GM19238 (cell line): ENCODE data around the gene SIX6.
"Not testable (repeated sequence)": the region's sequence is repeated elsewhere in the genome, so short reads cannot be mapped to it uniquely, and the experiment has no call there.

Experiments used
- DNase-seq: peaks from one replicate; pipeline ENCODE4 v3.0.0; 2011; ENCODE audit warnings: low spot score; ENCODE audit not compliant: insufficient read length

SIX6 gene

GRCh38 chr14:60508707-60509437 is at the start of gene SIX6:
TSS of gene SIX6 (plus strand) at chr14:60509146. CDS start at chr14:60509399, 253 bp downstream.
- DNase-seq = no peak

DNA sequence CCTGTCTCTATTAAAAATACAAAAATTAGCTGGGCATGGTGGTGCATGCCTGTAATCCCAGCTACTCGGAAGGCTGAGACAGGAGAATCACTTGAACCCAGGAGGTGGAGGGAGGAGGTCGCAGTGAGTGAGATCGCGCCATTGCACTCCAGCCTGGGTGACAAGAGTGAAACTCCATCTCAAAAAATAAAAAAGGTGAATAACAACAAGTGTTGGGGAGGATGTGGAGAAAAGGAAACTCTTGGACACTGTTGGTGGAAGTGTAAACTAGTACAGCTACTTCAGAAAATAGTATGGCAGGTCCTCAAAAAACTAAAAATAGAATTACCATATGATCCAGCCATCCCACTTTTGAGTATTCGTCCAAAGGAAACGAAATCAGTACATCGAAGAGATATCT is 28.7 kb upstream of the SIX6 start:
- DNase-seq = not testable (repeated sequence)

DNA sequence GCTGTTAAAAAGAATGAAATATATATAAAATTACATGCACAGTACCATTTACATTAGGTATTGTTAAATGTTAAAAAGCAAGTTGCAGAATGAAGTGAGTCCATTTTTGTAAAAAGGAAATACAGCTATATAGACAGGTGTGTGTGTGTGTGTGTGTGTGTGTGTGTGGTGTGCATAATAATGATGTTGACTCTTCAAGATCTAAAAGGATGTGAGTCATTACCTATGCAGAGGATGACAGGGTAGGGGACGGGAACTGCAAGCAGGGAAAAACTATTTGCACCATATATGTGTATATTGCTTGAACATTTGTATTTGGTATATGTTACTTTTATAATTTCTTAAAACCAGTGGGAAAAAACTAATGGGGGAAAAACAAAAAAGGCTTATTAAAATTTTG is 26.2 kb upstream of the SIX6 start:
- DNase-seq = no peak

GRCh38 chr14:60485057-60485597 is 23.8 kb upstream of the SIX6 start:
- no peak for DNase-seq

- no peak for DNase-seq
Measured at GRCh38 chr14:60485598-60486251, 23.2 kb upstream of the SIX6 start, which contains the start of gene C14orf39. TSS of gene C14orf39 (minus strand) at chr14:60486063. CDS start at chr14:60485078, 985 bp downstream.

GRCh38 chr14:60487211-60487610 is 21.7 kb upstream of the SIX6 start:
- DNase-seq = no peak

DNA sequence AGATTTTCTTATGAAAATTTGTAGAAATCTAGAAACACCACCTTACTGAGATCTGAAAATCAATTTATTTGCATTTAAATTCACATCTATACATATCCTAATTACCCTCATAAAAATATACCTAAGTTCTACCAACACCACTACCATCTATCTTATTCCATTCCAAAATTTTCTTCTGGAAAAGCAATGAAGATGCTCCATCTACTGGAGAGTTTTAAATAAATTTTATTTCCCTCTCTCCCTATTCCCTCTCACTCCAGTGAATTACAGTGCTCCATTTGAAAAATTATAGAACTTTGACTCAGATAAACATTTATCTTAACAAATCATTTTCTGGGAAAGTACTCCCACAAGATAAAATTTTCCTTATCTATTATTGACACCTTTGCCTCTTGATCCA is 20.8 kb upstream of the SIX6 start:
- no peak for DNase-seq

DNA sequence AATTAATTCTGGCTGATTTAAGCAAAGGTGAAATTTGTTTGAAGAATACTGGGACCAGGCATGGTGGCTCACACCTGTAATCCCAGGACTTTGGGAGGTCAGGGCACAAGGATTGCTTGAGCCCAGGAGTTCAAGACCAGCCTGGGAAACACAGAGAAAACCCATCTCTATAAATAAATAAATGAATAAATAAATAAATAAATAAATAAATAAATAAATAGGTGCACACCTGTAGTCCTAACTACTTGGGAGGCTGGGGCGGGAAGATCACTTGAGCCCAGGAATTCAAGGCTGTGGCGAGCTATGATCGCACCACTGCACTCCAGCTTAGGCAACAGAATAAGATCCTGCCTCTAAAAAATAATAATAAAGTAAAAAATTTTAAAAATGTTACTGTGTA is 18.7 kb upstream of the SIX6 start:
- no peak for DNase-seq

- DNase-seq = no peak
Measured at GRCh38 chr14:60495946-60496345, 13.0 kb upstream of the SIX6 start.

GRCh38 chr14:60502541-60502940 is 6.4 kb upstream of the SIX6 start:
- DNase-seq = no peak

DNA sequence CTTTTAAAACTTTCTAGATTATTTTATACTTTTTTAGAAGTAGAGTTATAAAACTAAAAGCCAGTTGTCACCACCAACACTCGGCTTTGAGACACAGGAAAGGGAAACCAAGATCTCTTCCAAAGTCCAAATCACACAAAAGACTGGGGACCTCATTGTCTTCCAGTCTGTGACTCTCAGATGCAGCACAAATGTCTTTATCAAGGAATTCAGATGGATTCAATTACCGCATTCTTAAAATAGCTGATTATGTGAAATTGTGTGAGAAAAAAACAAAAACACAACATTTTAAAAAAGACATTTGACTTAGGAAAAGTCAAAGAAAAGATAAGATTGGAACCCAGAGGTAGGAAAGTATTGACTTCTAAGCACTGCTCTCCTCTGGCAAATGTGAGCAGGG is 3.5 kb upstream of the SIX6 start:
- DNase-seq = no peak

GRCh38 chr14:60506010-60506409 is 2.9 kb upstream of the SIX6 start:
- DNase-seq = no peak

DNA sequence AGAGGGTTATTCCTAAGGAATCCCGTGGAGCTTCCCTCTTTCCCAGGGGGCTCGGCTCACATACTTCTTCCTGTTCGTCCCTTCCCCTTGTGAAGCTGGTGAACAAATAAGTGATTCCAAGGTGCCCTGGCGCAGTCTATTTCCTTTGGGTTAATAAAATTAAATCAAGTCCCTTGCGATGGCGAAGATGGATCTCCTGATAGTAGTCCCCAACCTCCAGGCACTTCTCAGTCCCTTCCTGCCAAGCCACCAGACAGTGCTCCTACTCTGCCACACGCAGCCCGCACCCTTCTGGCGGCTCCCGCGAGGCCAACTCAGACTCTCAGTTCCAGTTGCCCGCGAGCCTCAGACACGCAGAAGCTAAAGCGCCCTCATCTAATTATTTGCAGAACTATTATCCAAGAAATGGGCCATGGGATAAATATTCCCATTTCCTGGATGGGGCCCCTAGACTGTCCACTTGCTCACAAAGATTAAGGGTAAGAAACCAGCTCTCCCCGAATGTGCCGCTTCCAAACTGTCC is 2.4 kb upstream of the SIX6 start:
- DNase-seq = no peak

DNA sequence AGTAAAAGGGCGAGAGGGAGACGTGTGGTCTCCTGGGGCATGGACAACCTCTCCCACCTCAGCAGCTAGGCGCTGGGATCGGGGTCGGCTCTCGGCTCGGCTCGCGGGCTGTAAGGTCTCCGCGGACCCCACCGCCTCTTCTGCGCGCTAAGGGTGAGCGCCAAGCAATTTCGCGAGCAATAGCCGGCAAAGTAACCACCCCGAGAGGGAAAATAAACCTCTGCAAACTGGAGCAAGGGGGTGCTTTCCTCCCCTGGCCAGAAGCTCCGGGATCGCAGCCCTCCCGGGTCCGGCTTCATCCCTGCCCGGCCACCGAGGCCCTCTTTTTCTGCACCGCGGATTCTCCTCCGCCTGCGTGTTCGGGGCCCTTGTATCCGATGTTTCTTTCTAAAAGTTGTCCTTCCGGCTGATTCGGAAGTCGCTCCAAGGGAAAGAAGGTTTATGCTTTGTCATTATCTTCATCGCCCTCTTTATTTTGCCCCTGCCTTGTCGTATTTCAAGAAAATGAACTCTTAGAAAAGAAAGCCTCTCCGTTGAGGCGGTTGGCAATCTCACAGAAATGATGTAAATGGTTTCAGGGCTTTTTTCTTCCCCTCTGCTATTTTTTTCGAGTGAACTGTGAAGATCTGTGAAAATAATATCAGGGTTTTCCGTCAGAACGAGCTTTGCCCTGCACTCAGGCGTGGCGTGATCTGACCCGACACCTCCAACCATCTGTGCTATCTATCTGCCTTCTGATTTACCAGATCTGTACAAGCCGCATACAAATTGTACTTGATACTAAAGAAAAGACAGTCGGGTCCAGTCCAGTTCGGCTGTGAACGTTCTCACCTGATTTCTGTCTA is 1.7 kb upstream of the SIX6 start:
- no peak for DNase-seq

DNA sequence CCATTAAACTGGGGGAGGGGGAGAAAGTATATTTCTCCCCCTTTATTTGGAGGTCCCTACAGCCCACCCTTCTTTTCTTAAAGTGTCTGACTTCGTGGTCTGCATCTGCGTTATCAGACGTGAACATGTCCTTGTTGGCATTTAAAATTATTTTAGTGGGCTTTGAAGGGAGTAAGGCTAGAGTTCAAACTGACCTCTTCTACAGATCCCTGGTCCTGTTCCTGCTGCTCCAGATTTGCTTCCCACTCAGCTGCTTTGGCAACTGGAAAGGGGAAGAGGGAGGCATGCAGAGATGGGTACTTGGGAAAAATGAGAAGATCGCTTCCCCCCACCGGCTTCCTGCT is 611 bp upstream of the SIX6 start:
- DNase-seq = no peak

DNA sequence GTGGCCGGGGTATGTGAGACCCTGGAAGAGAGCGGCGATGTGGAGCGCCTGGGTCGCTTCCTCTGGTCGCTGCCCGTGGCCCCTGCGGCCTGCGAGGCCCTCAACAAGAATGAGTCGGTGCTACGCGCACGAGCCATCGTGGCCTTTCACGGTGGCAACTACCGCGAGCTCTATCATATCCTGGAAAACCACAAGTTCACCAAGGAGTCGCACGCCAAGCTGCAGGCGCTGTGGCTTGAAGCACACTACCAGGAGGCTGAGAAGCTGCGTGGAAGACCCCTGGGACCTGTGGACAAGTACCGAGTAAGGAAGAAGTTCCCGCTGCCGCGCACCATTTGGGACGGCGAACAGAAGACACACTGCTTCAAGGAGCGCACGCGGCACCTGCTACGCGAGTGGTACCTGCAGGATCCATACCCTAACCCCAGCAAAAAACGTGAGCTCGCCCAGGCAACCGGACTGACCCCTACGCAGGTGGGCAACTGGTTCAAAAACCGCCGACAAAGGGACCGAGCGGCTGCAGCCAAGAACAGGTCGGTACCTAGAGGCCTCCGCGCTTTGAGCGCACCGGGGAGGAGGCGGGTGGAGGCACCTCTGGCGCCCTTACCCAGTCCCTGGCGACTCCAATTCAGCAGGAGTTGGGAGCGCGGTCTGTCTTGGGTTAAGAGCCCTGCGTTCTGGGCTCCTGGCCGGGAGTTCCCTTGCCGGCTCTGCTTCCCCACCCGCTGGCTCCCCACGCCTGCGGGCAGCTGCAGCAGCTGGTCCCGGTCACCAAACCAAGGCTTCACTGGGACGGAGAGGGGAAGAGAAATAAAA is 700 bp downstream of the SIX6 start:
- DNase-seq = no peak

- no peak for DNase-seq
Measured at GRCh38 chr14:60510254-60510950, 1.5 kb downstream of the SIX6 start.

DNA sequence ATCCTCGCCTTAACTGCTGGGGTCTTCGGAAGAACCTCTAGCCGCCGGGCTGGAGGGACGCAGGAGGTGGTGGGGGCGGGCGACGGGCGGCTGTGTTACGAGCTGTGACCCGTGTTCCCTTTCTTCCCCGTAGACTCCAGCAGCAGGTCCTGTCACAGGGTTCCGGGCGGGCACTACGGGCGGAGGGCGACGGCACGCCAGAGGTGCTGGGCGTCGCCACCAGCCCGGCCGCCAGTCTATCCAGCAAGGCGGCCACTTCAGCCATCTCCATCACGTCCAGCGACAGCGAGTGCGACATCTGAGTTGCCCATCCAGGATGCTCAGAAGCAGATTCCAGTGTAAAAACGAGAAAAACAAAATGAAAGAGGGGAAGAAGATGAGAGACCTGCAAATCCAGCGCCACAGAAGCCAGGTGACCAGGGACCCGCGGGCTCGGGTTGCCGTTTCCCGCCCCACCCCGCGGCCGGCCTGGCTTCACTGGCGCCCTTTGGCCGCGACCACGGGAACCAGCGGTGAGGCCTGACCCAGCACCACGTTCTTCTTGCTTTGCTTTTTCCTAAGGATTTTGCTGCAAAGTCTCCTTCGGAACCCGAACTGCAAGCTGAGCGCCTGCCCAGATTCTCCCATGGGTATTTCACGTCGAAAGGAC is 2.1 kb downstream of the SIX6 start:
- no peak for DNase-seq

GRCh38 chr14:60512126-60512525 is 3.2 kb downstream of the SIX6 start:
- DNase-seq = no peak
